Activated T-cell treated with anti-CD3 and anti-CD28 coated beads, Interleukin-2, amount 50 U/mL, for 4 hours (primary cell): ENCODE results near the gene CATSPERE. TPM values are rescaled to one million over a fixed set of nuclear protein-coding genes. Genes with fewer than 3 reads are reported as not detected.
"Not testable (repeated sequence)": the region's sequence is repeated elsewhere in the genome, so short reads cannot be mapped to it uniquely, and the experiment has no call there.

Experiments
- ATAC-seq, 2 donors: fragments of 200-7000 bp; cut with Tn5 transposase; one replicate each; pipeline ENCODE4 v1.10.0; 2021
- DNase-seq: peaks from one replicate; pipeline ENCODE4 v3.0.0-alpha.2; 2020
- H3K27me3 Mint-ChIP-seq: one replicate; pipeline ENCODE4 v1.8.0; 2021; ENCODE audit warnings: low read depth, mixed read lengths
- H3K36me3 Mint-ChIP-seq: one replicate; pipeline ENCODE4 v1.8.0; 2022; ENCODE audit warnings: mixed read lengths; ENCODE audit not compliant: insufficient read depth
- H3K4me1 Mint-ChIP-seq: one replicate; pipeline ENCODE4 v1.8.0; 2021; ENCODE audit warnings: low read depth, mixed read lengths
- H3K4me3 Mint-ChIP-seq: one replicate; pipeline ENCODE4 v1.8.0; 2021; ENCODE audit warnings: mild to moderate bottlenecking, moderate library complexity, mixed read lengths
- H3K9me3 Mint-ChIP-seq: one replicate; pipeline ENCODE4 v1.8.0; 2021; ENCODE audit warnings: mixed read lengths
- total RNA-seq, 3 donors: library from RNA; stranded (reverse); gene quantifications; one replicate each; pipeline ENCODE4 v1.2.1, GENCODE V29; 2021

Gene CATSPERE
- total RNA-seq, 3 donors from 2014 or later, result not detected

- Mint-ChIP-seq H3K36me3 (peaks cover 5% of the 10 kb centered on the region), H3K4me3 (no peak overlapping the region), H3K9me3 (no peaks in the 10 kb centered on the region), H3K27me3 (no peaks in the 10 kb centered on the region), H3K4me1 (peaks cover 13% of the 10 kb centered on the region)
- DNase-seq (no peak), ATAC-seq (no peak)
These were observed 204.7 kb downstream of the CATSPERE start for GRCh38 chr1:244665771-244666217.

GRCh38 chr1:244666672-244667418 lies 205.8 kb downstream of the CATSPERE start:
- H3K4me1 Mint-ChIP-seq, result peaks cover 13% of the 10 kb centered on the region
- not testable (repeated sequence) for DNase-seq, H3K4me3 Mint-ChIP-seq, H3K36me3 Mint-ChIP-seq, H3K27me3 Mint-ChIP-seq, ATAC-seq, H3K9me3 Mint-ChIP-seq

GRCh38 chr1:244667797-244668196 lies 206.7 kb downstream of the CATSPERE start:
- H3K36me3 Mint-ChIP-seq, result peaks cover 4% of the 10 kb centered on the region
- H3K9me3 Mint-ChIP-seq, result no peaks in the 10 kb centered on the region
- ATAC-seq (no peak), DNase-seq (no peak)
- peaks cover 9% of the 10 kb centered on the region for H3K4me1 Mint-ChIP-seq
- no peak overlapping the region for H3K4me3 Mint-ChIP-seq
- no peaks in the 10 kb centered on the region for H3K27me3 Mint-ChIP-seq

GRCh38 chr1:244672946-244673682 lies 212.0 kb downstream of the CATSPERE start:
- ATAC-seq, result no peak
- DNase-seq, result no peak
- Mint-ChIP-seq H3K4me3 (no peak overlapping the region), H3K9me3 (no peaks in the 10 kb centered on the region), H3K27me3 (no peaks in the 10 kb centered on the region), H3K4me1 (peaks cover 8% of the 10 kb centered on the region), H3K36me3 (peaks cover 10% of the 10 kb centered on the region)

- no peak overlapping the region for H3K4me3 Mint-ChIP-seq
These were observed 213.4 kb downstream of the CATSPERE start for GRCh38 chr1:244674446-244674845.

GRCh38 chr1:244675167-244675566 lies 214.1 kb downstream of the CATSPERE start:
- DNase-seq, result no peak
- Mint-ChIP-seq H3K4me1 (peaks cover 6% of the 10 kb centered on the region), H3K27me3 (no peaks in the 10 kb centered on the region), H3K4me3 (no peak overlapping the region), H3K36me3 (peaks cover 14% of the 10 kb centered on the region), H3K9me3 (no peaks in the 10 kb centered on the region)
- no peak for ATAC-seq

More at GRCh38 chr1:244674446-244674845, 213.4 kb downstream of the CATSPERE start:
- ATAC-seq (no peak), DNase-seq (no peak)
- peaks cover 6% of the 10 kb centered on the region for H3K4me1 Mint-ChIP-seq
- no peaks in the 10 kb centered on the region for H3K27me3 Mint-ChIP-seq
- H3K36me3 Mint-ChIP-seq, result peaks cover 13% of the 10 kb centered on the region
- H3K9me3 Mint-ChIP-seq, result no peaks in the 10 kb centered on the region

GRCh38 chr1:244678697-244679096 lies 217.6 kb downstream of the CATSPERE start:
- Mint-ChIP-seq H3K27me3 (no peaks in the 10 kb centered on the region), H3K36me3 (peaks cover 19% of the 10 kb centered on the region), H3K9me3 (no peaks in the 10 kb centered on the region), H3K4me3 (no peak overlapping the region), H3K4me1 (peaks cover 16% of the 10 kb centered on the region)
- no peak for DNase-seq
- no peak for ATAC-seq

GRCh38 chr1:244680667-244681066 lies 219.6 kb downstream of the CATSPERE start:
- no peak for ATAC-seq
- Mint-ChIP-seq H3K9me3 (no peaks in the 10 kb centered on the region), H3K4me3 (no peak overlapping the region), H3K36me3 (peaks cover 16% of the 10 kb centered on the region), H3K4me1 (peaks cover 15% of the 10 kb centered on the region), H3K27me3 (no peaks in the 10 kb centered on the region)
- DNase-seq, result no peak

- not testable (repeated sequence) for H3K27me3 Mint-ChIP-seq, H3K9me3 Mint-ChIP-seq, DNase-seq, ATAC-seq, H3K4me3 Mint-ChIP-seq
- Mint-ChIP-seq H3K36me3 (peaks cover 22% of the 10 kb centered on the region), H3K4me1 (peaks cover 15% of the 10 kb centered on the region)
These were observed 221.0 kb downstream of the CATSPERE start for GRCh38 chr1:244682087-244682486.

Other genes with a start within 250 kb of the CATSPERE start
- gene ADSS2, start 9.4 kb upstream of the CATSPERE start, total RNA-seq, result 10 to 100 TPM; 52.3 to 61.3 (median 57.0) TPM
- gene DESI2, start 191.9 kb downstream of the CATSPERE start, total RNA-seq, result 10 to 100 TPM; 34.5 to 35.1 (median 34.9) TPM